ENCODE measurements around the gene ZP3. TPM values are rescaled to one million over a fixed set of nuclear protein-coding genes. Genes with fewer than 3 reads are reported as not detected.
"Not testable (repeated sequence)": the region's sequence is repeated elsewhere in the genome, so short reads cannot be mapped to it uniquely, and the experiment has no call there.

Gene ZP3
- polyA plus RNA-seq, 3 donors: 4.3 to 12.1 (median 10.4) TPM

DNA sequence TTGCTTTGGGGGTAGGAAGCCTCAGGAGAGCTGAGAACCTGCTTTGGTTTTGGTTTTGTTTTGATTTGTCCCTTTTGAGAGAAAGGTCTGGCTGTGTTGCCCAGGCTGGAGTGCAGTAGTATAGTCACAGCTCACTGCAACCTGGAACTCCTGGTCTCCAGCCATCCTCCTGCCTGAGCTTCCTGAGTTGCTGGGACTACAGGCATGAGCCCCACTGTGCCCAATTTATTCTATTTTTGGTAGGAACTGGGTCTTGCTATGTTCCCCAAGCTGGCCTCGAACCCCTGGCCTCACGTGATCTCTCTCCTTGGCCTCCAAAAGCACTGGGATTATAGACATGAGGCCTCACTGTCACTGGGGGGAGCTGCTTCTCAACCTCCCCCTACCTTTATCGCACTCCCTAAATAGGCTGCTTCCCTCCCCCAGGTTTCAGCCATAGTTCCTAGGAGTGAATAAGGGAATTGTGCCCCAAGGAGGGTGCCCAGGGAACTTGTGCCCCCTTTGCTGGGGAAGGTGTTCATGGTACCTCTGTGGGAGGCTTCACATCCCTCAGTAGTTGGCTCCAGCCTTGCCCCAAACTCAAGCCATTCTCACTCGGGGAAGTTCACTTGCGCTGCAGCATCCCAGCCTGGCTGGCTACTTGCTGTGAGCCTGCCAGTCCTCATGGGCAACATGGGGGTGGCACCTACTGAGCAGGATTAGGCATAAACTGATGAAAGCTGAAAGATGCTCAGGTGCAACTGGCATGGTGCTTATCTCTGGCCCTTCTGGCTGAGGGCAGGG lies 18.1 kb downstream of the ZP3 start:
- H3K27me3 ChIP-seq (ENCODE audit: control insufficient read depth in 2 of 2, insufficient read depth in 2 of 2, low read length in 2 of 2); H3K4me1 ChIP-seq (ENCODE audit: control insufficient read depth in 1 of 2, insufficient read depth in 2 of 2, low read length in 2 of 2); H3K9ac ChIP-seq (ENCODE audit: insufficient read depth, low read length, poor library complexity, severe bottlenecking); H4K20me1 ChIP-seq (ENCODE audit: insufficient read depth, low read length); H3K79me2 ChIP-seq (ENCODE audit: insufficient read depth, low read length); H3K9me3 Mint-ChIP-seq; H3K36me3 Mint-ChIP-seq; H3K27ac ChIP-seq (ENCODE audit: low read depth in 1 of 2, low read length in 2 of 2); H3K9me3 ChIP-seq (replicated peaks in 1 of 2; ENCODE audit: control insufficient read depth in 1 of 2, insufficient read depth in 1 of 2, low read length in 2 of 2); H3K27me3 Mint-ChIP-seq (ENCODE audit: low read depth in 3 of 3); DNase-seq; H3K4me3 ChIP-seq (replicated peaks in 1 of 3; ENCODE audit: low read depth in 2 of 3, low read length in 3 of 3); H2AFZ ChIP-seq (ENCODE audit: insufficient read depth, low read depth, low read length, poor library complexity, severe bottlenecking); H3K36me3 ChIP-seq (replicated peaks in 1 of 2; ENCODE audit: control insufficient read depth in 1 of 2, insufficient read depth in 2 of 2, low read length in 2 of 2); intact Hi-C loops (cut with micrococcal nuclease); H3K4me2 ChIP-seq (replicated peaks; ENCODE audit: extremely low read depth, low read length, poor library complexity, severe bottlenecking); H3K4me3 Mint-ChIP-seq: not testable (repeated sequence)
- WGBS (ENCODE audit: insufficient coverage): no CpG with 5 or more reads among the region's 5 CpGs
- peaks cover 10% of the 10 kb centered on the region for H3K4me1 Mint-ChIP-seq
- H3K27ac Mint-ChIP-seq: peak overlapping the region in 1 of 7 donors; percentile 27

DNA sequence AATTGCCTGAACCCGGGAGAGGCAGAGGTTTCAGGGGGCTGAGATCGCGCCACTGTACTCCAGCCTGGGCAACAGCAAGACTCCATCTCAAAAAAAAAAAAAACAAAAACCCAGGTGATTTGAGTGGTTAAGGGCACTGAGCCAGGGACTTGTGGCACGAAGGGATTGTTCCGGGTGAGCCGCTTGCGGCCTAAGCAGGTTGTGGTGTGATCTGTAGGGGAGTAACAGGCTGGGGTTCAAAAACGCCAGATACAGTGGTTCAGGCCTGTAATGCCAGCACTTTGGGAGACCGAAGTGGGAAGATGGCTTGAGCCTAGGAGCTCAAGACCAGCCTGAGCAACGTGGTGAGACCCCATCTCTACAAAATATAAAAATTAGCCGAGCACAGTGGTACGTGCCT lies 19.1 kb downstream of the ZP3 start:
- H4K20me1 ChIP-seq (ENCODE audit: insufficient read depth, low read length); H3K27ac ChIP-seq (ENCODE audit: low read depth in 1 of 2, low read length in 2 of 2); H3K36me3 Mint-ChIP-seq; H3K9ac ChIP-seq (ENCODE audit: insufficient read depth, low read length, poor library complexity, severe bottlenecking); H3K27me3 Mint-ChIP-seq (ENCODE audit: low read depth in 3 of 3); intact Hi-C loops (cut with micrococcal nuclease); H3K4me3 Mint-ChIP-seq; H3K79me2 ChIP-seq (ENCODE audit: insufficient read depth, low read length); H3K36me3 ChIP-seq (replicated peaks in 1 of 2; ENCODE audit: control insufficient read depth in 1 of 2, insufficient read depth in 2 of 2, low read length in 2 of 2); DNase-seq; H3K9me3 Mint-ChIP-seq; H3K9me3 ChIP-seq (replicated peaks in 1 of 2; ENCODE audit: control insufficient read depth in 1 of 2, insufficient read depth in 1 of 2, low read length in 2 of 2); H3K27me3 ChIP-seq (ENCODE audit: control insufficient read depth in 2 of 2, insufficient read depth in 2 of 2, low read length in 2 of 2); H2AFZ ChIP-seq (ENCODE audit: insufficient read depth, low read depth, low read length, poor library complexity, severe bottlenecking); H3K4me1 ChIP-seq (ENCODE audit: control insufficient read depth in 1 of 2, insufficient read depth in 2 of 2, low read length in 2 of 2); H3K4me2 ChIP-seq (replicated peaks; ENCODE audit: extremely low read depth, low read length, poor library complexity, severe bottlenecking); H3K4me3 ChIP-seq (replicated peaks in 1 of 3; ENCODE audit: low read depth in 2 of 3, low read length in 3 of 3): not testable (repeated sequence)
- peak overlapping the region in 2 of 7 donors; percentile 1 to 61 for H3K27ac Mint-ChIP-seq
- H3K4me1 Mint-ChIP-seq: peaks cover 10% of the 10 kb centered on the region
- WGBS (ENCODE audit: insufficient coverage): no CpG with 5 or more reads among the region's 12 CpGs

DNA sequence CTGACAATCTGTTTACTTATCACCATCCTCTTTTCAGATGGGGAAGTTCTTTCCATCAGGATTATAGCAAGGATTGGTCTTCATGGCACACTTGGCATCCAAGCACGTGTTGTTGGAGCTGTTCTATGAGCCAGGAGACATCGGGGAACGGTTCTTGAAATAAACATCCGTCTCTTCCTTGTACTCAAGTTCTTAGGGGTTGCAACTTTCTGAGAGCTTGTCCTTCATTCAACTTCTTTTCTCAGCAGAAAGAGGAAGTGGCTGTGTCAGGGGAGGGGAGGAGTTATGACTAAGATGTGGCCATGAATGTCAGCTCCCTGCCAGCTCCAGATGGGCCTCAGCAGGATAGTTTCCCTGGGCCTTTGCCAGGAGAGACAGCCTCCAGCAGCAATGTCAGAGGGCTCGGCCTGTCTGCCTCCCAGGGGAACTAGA lies 20.8 kb downstream of the ZP3 start:
- H3K79me2 ChIP-seq (ENCODE audit: insufficient read depth, low read length); H3K27me3 ChIP-seq (ENCODE audit: control insufficient read depth in 2 of 2, insufficient read depth in 2 of 2, low read length in 2 of 2); H3K9me3 Mint-ChIP-seq; H3K36me3 ChIP-seq (replicated peaks in 1 of 2; ENCODE audit: control insufficient read depth in 1 of 2, insufficient read depth in 2 of 2, low read length in 2 of 2); H3K36me3 Mint-ChIP-seq; H3K9ac ChIP-seq (ENCODE audit: insufficient read depth, low read length, poor library complexity, severe bottlenecking); H3K9me3 ChIP-seq (replicated peaks in 1 of 2; ENCODE audit: control insufficient read depth in 1 of 2, insufficient read depth in 1 of 2, low read length in 2 of 2); H3K4me2 ChIP-seq (replicated peaks; ENCODE audit: extremely low read depth, low read length, poor library complexity, severe bottlenecking); H3K4me1 ChIP-seq (ENCODE audit: control insufficient read depth in 1 of 2, insufficient read depth in 2 of 2, low read length in 2 of 2); intact Hi-C loops (cut with micrococcal nuclease); H3K4me3 Mint-ChIP-seq; H4K20me1 ChIP-seq (ENCODE audit: insufficient read depth, low read length); H3K27me3 Mint-ChIP-seq (ENCODE audit: low read depth in 3 of 3); H2AFZ ChIP-seq (ENCODE audit: insufficient read depth, low read depth, low read length, poor library complexity, severe bottlenecking); H3K4me3 ChIP-seq (replicated peaks in 1 of 3; ENCODE audit: low read depth in 2 of 3, low read length in 3 of 3): not testable (repeated sequence)
- peak overlapping the region; percentile 75 to 92 (median 89) for H3K27ac Mint-ChIP-seq
- peak; percentile 50 to 69 (median 65) for DNase-seq
- no CpG with 5 or more reads among the region's 5 CpGs for WGBS (ENCODE audit: insufficient coverage)
- H3K27ac ChIP-seq (ENCODE audit: low read depth in 1 of 2, low read length in 2 of 2): peak overlapping the region; percentile 36 to 69
- peaks cover 10% of the 10 kb centered on the region for H3K4me1 Mint-ChIP-seq

DNA sequence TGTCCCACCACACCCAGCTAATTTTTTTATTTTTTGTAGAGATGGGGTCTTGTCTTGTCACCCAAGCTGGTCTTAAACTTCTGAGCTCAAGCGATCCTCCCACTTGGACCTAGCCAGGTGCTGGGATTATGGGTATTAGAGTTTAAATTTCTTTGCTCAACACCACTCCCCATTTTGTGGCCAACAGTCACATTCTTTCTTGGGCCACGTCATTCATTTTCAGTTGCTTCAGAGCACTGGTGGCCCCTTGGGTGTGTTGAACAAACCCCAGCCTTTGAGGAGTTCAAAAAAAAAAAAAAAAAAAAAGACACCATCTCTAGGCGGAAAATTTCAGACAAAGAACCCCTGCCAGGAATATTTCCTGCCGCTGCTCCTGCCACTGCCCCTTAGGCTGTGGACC lies 32.3 kb downstream of the ZP3 start:
- H3K4me1 Mint-ChIP-seq; H3K79me2 ChIP-seq (ENCODE audit: insufficient read depth, low read length); intact Hi-C loops (cut with micrococcal nuclease); DNase-seq; H3K36me3 Mint-ChIP-seq; H3K27ac Mint-ChIP-seq; H3K9me3 Mint-ChIP-seq; H3K9me3 ChIP-seq (replicated peaks in 1 of 2; ENCODE audit: control insufficient read depth in 1 of 2, insufficient read depth in 1 of 2, low read length in 2 of 2); H3K36me3 ChIP-seq (replicated peaks in 1 of 2; ENCODE audit: control insufficient read depth in 1 of 2, insufficient read depth in 2 of 2, low read length in 2 of 2); H3K9ac ChIP-seq (ENCODE audit: insufficient read depth, low read length, poor library complexity, severe bottlenecking); H3K27me3 ChIP-seq (ENCODE audit: control insufficient read depth in 2 of 2, insufficient read depth in 2 of 2, low read length in 2 of 2); H3K4me1 ChIP-seq (ENCODE audit: control insufficient read depth in 1 of 2, insufficient read depth in 2 of 2, low read length in 2 of 2); H3K4me2 ChIP-seq (replicated peaks; ENCODE audit: extremely low read depth, low read length, poor library complexity, severe bottlenecking); H3K4me3 Mint-ChIP-seq; H3K27me3 Mint-ChIP-seq (ENCODE audit: low read depth in 3 of 3); H3K4me3 ChIP-seq (replicated peaks in 1 of 3; ENCODE audit: low read depth in 2 of 3, low read length in 3 of 3); H2AFZ ChIP-seq (ENCODE audit: insufficient read depth, low read depth, low read length, poor library complexity, severe bottlenecking); H4K20me1 ChIP-seq (ENCODE audit: insufficient read depth, low read length); H3K27ac ChIP-seq (ENCODE audit: low read depth in 1 of 2, low read length in 2 of 2): not testable (repeated sequence)
- no CpG with 5 or more reads among the region's 4 CpGs for WGBS (ENCODE audit: insufficient coverage)
